H9 (cell line): ENCODE measurements around the gene PRKCB. TPM values are rescaled to one million over a fixed set of nuclear protein-coding genes. Genes with fewer than 3 reads are reported as not detected.
A peak's percentile ranks its signal among the peaks of the same experiment; 100 is the strongest.

ENCODE experiments used
- DNase-seq: peaks from one replicate; pipeline ENCODE4 v3.0.0-alpha.2; 2017
- H2AFZ ChIP-seq: one replicate; pipeline ENCODE4 v1.6.1; 2013; ENCODE audit warnings: mild to moderate bottlenecking, low read length, control low read depth, moderate library complexity
- H2AK5ac ChIP-seq: 2 replicates; pipeline ENCODE4 v1.6.1; 2013; ENCODE audit warnings: low read length, control low read depth, mixed read lengths; ENCODE audit not compliant: insufficient read length
- H2BK120ac ChIP-seq: one replicate; pipeline ENCODE4 v1.6.1; 2013; ENCODE audit warnings: low read depth, mild to moderate bottlenecking, low read length, control low read depth, inconsistent platforms; ENCODE audit not compliant: poor library complexity, severe bottlenecking
- H2BK12ac ChIP-seq: 2 replicates; pipeline ENCODE4 v1.6.1; 2013; ENCODE audit warnings: low read length, control low read depth, mixed read lengths, low read depth; ENCODE audit not compliant: insufficient read length
- H2BK15ac ChIP-seq: 2 replicates; pipeline ENCODE4 v1.6.1; 2013; ENCODE audit warnings: low read depth, low read length, control low read depth
- H2BK20ac ChIP-seq: one replicate; pipeline ENCODE4 v1.6.1; 2013; ENCODE audit warnings: low read depth, mild to moderate bottlenecking, low read length, control low read depth, inconsistent platforms; ENCODE audit not compliant: poor library complexity, severe bottlenecking
- H2BK5ac ChIP-seq: 2 replicates; pipeline ENCODE4 v1.6.1; 2013; ENCODE audit warnings: low read length, control low read depth, mixed read lengths; ENCODE audit not compliant: insufficient read length
- H3K14ac ChIP-seq: 2 replicates; pipeline ENCODE4 v1.6.1; 2013; ENCODE audit warnings: low read length, control low read depth; ENCODE audit not compliant: insufficient read depth
- H3K18ac ChIP-seq: 2 replicates; pipeline ENCODE4 v1.6.1; 2013; ENCODE audit warnings: low read depth, mild to moderate bottlenecking, mixed read lengths, low read length, control low read depth; ENCODE audit not compliant: insufficient read length
- H3K23ac ChIP-seq: 2 replicates; pipeline ENCODE4 v1.6.1; 2013; ENCODE audit warnings: low read length, control low read depth, mixed read lengths, low read depth; ENCODE audit not compliant: insufficient read length
- H3K23me2 ChIP-seq: 2 replicates; pipeline ENCODE4 v1.6.1; 2013; ENCODE audit warnings: low read depth, mild to moderate bottlenecking, mixed read lengths, low read length, control low read depth; ENCODE audit not compliant: insufficient read length, poor library complexity, severe bottlenecking
- H3K27ac ChIP-seq: 2 replicates; pipeline ENCODE4 v1.5.1; 2013; ENCODE audit warnings: low read length, control low read depth, mixed read lengths, low read depth; ENCODE audit not compliant: insufficient read length
- H3K27me3 ChIP-seq: 2 replicates; pipeline ENCODE4 v1.6.1; 2013; ENCODE audit warnings: low read length, control low read depth, inconsistent platforms; ENCODE audit not compliant: insufficient read depth
- H3K4ac ChIP-seq: 2 replicates; pipeline ENCODE4 v1.6.1; 2013; ENCODE audit warnings: low read depth, mild to moderate bottlenecking, control low read depth, inconsistent platforms, low read length, moderate library complexity
- H3K4me1 ChIP-seq: 2 replicates; pipeline ENCODE4 v1.6.1; 2013; ENCODE audit warnings: low read length, control low read depth, inconsistent platforms; ENCODE audit not compliant: insufficient read depth
- H3K4me2 ChIP-seq: 2 replicates; pipeline ENCODE4 v1.6.1; 2013; ENCODE audit warnings: low read length, control low read depth, mixed read lengths; ENCODE audit not compliant: insufficient read length, insufficient read depth
- H3K56ac ChIP-seq: 2 replicates; pipeline ENCODE4 v1.6.1; 2013; ENCODE audit warnings: low read depth, mild to moderate bottlenecking, mixed read lengths, low read length, control low read depth; ENCODE audit not compliant: insufficient read length
- H3K79me1 ChIP-seq: 2 replicates; pipeline ENCODE4 v1.6.1; 2013; ENCODE audit warnings: low read depth, mild to moderate bottlenecking, moderate library complexity, low read length, control low read depth, inconsistent platforms; ENCODE audit not compliant: insufficient read depth, poor library complexity, severe bottlenecking
- H3K79me2 ChIP-seq: 2 replicates; pipeline ENCODE4 v1.6.1; 2013; ENCODE audit warnings: low read length, control low read depth, inconsistent platforms; ENCODE audit not compliant: insufficient read depth
- H3K9ac ChIP-seq: 2 replicates; pipeline ENCODE4 v1.6.1; 2013; ENCODE audit warnings: low read length, control low read depth, mixed read lengths; ENCODE audit not compliant: insufficient read length; ENCODE audit errors: extremely low read depth
- H3K9me3 ChIP-seq: one replicate; pipeline ENCODE4 v1.6.1; 2013; ENCODE audit warnings: low read depth, low read length, inconsistent platforms; ENCODE audit not compliant: control insufficient read depth
- H3T11ph ChIP-seq: one replicate; pipeline ENCODE4 v1.6.1; 2013; ENCODE audit warnings: mild to moderate bottlenecking, low read length, control low read depth, inconsistent platforms
- H4K20me1 ChIP-seq: one replicate; pipeline ENCODE4 v1.6.1; 2013; ENCODE audit not compliant: control insufficient read depth, insufficient read length, insufficient read depth
- H4K5ac ChIP-seq: 2 replicates; pipeline ENCODE4 v1.6.1; 2013; ENCODE audit warnings: low read depth, mild to moderate bottlenecking, mixed read lengths, low read length, control low read depth; ENCODE audit not compliant: insufficient read length
- H4K8ac ChIP-seq: replicated peaks from 2 replicates; pipeline ENCODE4 v1.6.1; 2013; ENCODE audit warnings: low read length, control low read depth, mixed read lengths, low read depth; ENCODE audit not compliant: insufficient read length
- H4K91ac ChIP-seq: 2 replicates; pipeline ENCODE4 v1.6.1; 2013; ENCODE audit warnings: low read depth, mild to moderate bottlenecking, moderate library complexity, mixed read lengths, low read length, control low read depth; ENCODE audit not compliant: insufficient read length
- H3K27ac Mint-ChIP-seq, 3 experiments: 2 replicates in 2 of 3; 3 replicates in 1 of 3; pipeline ENCODE4 v1.8.0; 2020 to 2021; ENCODE audit warnings: mixed read lengths in 3 of 3, mild to moderate bottlenecking in 1 of 3, moderate library complexity in 1 of 3
- H3K27me3 Mint-ChIP-seq: 2 replicates; pipeline ENCODE4 v1.8.0; 2021; ENCODE audit warnings: low read depth, mild to moderate bottlenecking, moderate library complexity, mixed read lengths
- H3K36me3 Mint-ChIP-seq, 3 experiments: 2 replicates in 2 of 3; 3 replicates in 1 of 3; pipeline ENCODE4 v1.8.0; 2020 to 2021; ENCODE audit warnings: low read depth in 3 of 3, mixed read lengths in 3 of 3; ENCODE audit not compliant: insufficient read depth in 1 of 3
- H3K4me1 Mint-ChIP-seq, 2 experiments: 2 replicates each; pipeline ENCODE4 v1.8.0; 2020; ENCODE audit warnings: mixed read lengths in 2 of 2
- H3K4me3 Mint-ChIP-seq, 2 experiments: 2 replicates in 1 of 2; 3 replicates in 1 of 2; pipeline ENCODE4 v1.8.0; 2020 to 2021; ENCODE audit warnings: mild to moderate bottlenecking in 2 of 2, mixed read lengths in 2 of 2, moderate library complexity in 1 of 2
- H3K9me3 Mint-ChIP-seq, 2 experiments: 2 replicates in 1 of 2; 3 replicates in 1 of 2; pipeline ENCODE4 v1.8.0; 2020; ENCODE audit warnings: mild to moderate bottlenecking in 2 of 2, mixed read lengths in 2 of 2, moderate library complexity in 1 of 2
- CTCF ChIP-seq: fragments of 200-600 bp; sonication (generic); conservative IDR thresholded peaks from 3 replicates; pipeline ENCODE4 v1.8.0; 2021; ENCODE audit warnings: antibody characterized with exemption, mild to moderate bottlenecking
- WGBS: extraction: QIAGEN DNeasy Blood & Tissue Kit; methylation state at CpG from one replicate; pipeline ENCODE4 v1.1.7; 2013; ENCODE audit warnings: missing lambda C conversion rate, low lambda C conversion rate, mixed read lengths; ENCODE audit not compliant: insufficient read length; ENCODE audit errors: extremely low coverage; 5-methylcytosine and 5-hydroxymethylcytosine counted together
- total RNA-seq: library from RNA; stranded (reverse); gene quantifications from 2 replicates; pipeline ENCODE4 v1.2.1, GENCODE V29; 2021

Gene PRKCB
- total RNA-seq, 1 experiment from 2014 or later: 7.0 TPM

GRCh38 chr16:24094660-24095059 lies 258.9 kb downstream of the PRKCB start:
- Histone ChIP-seq H3T11ph (no peak overlapping the region), H3K27me3 (no peaks in the 10 kb centered on the region), H3K4me1 (peaks cover 4% of the 10 kb centered on the region; the same call in 1 of the 2 replicates), H2BK15ac (no peak overlapping the region), H3K9ac (no peak overlapping the region), H4K20me1 (no peaks in the 10 kb centered on the region), H4K91ac (no peak overlapping the region), H2BK20ac (no peak overlapping the region), H3K79me1 (no peaks in the 10 kb centered on the region), H2AK5ac (no peak overlapping the region), H3K23me2 (no peaks in the 10 kb centered on the region), H2BK5ac (no peak overlapping the region), H3K14ac (no peak overlapping the region), H3K79me2 (no peaks in the 10 kb centered on the region), H3K4me2 (no peak overlapping the region), H3K4ac (no peak overlapping the region), H3K27ac (no peak overlapping the region), H3K23ac (no peak overlapping the region), H2BK120ac (no peak overlapping the region), H3K9me3 (no peaks in the 10 kb centered on the region), H3K56ac (no peak overlapping the region), H2AFZ (no peak overlapping the region), H2BK12ac (no peak overlapping the region), H4K5ac (no peak overlapping the region), H3K18ac (no peak overlapping the region), H4K8ac (no peak overlapping the region)
- DNase-seq: no peak
- Mint-ChIP-seq H3K9me3 (peaks cover 17 to 23% of the 10 kb centered on the region in 2 experiments), H3K4me1 (peaks cover 34 to 36% of the 10 kb centered on the region in 2 experiments), H3K4me3 (no peak overlapping the region), H3K36me3 (peaks cover 8 to 44% (median 24%) of the 10 kb centered on the region in 3 experiments; a peak in 6 of 7 replicates), H3K27me3 (no peaks in the 10 kb centered on the region; the same call in 1 of the 2 replicates), H3K27ac (peak overlapping the region in 1 of 3 experiments; percentile 31; a peak in 1 of 7 replicates)
- no peak for TF ChIP-seq CTCF
- no CpG with 5 or more reads among the region's 1 CpG for WGBS
